Liver (tissue), 3 donors: ENCODE results near the gene SNUPN.

Experiments
- RAD21 ChIP-seq, 2 donors: IDR thresholded peaks; 2 replicates each; pipeline ENCODE4 v1.6.1; 2016; ENCODE audit warnings: antibody characterized with exemption in 2 of 2, mild to moderate bottlenecking in 2 of 2
- RXRA ChIP-seq, 2 donors: IDR thresholded peaks; 2 replicates each; pipeline ENCODE4 v1.6.1; 2017 to 2018; ENCODE audit warnings: antibody characterized with exemption in 2 of 2, mild to moderate bottlenecking in 1 of 2
- SP1 ChIP-seq: IDR thresholded peaks from 2 replicates; pipeline ENCODE4 v1.6.1; 2018; ENCODE audit warnings: antibody characterized with exemption, mild to moderate bottlenecking
- TF ChIP-seq, protein P1 (sequence below): fragments of 150-350 bp; IDR thresholded peaks from 2 replicates; pipeline ENCODE4 v1.5.1; 2017; ENCODE audit warnings: improper control_type of control experiment, low read depth, low read length; ENCODE audit not compliant: missing input control
- TF ChIP-seq, protein P2 (sequence below): IDR thresholded peaks from 2 replicates; pipeline ENCODE4 v1.6.1; 2016; ENCODE audit warnings: antibody characterized with exemption, mild to moderate bottlenecking
- donor health status: healthy.
- donor health status: healthy.

DNA sequence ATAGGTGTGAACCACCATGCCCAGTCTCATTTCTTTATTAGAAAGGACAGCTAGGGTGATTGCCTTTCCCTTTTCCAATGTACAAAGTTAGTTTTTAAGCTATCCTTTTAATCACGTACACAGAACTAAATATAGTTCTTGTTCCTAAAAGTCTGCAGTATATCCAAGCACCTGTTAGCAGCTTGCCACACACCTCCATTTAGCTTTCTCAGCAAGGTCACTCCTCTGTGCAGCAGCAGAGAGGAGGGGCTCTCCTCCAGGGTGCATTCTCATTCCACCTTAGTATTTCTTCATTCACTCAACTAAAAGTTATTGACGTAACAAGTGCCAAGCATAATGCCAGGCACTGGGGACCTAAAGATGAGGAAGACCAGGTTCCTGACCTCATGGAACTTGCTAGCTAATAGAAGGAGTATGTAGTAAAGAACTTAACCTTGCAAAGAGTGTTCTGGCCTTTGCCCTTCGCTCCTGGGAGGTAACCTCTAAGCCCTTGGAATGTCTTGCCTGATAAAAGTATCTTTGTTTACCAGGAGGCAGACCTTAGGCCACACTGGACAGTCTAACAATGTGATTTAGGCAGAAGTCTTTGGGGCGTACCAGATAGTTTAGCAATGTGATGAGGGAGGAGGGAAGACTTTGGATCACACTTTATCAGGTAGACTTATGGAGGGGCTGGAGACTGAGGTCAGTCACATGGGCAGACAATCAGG, 33.7 kb downstream of the SNUPN start:
- TF ChIP-seq, protein P1, sequence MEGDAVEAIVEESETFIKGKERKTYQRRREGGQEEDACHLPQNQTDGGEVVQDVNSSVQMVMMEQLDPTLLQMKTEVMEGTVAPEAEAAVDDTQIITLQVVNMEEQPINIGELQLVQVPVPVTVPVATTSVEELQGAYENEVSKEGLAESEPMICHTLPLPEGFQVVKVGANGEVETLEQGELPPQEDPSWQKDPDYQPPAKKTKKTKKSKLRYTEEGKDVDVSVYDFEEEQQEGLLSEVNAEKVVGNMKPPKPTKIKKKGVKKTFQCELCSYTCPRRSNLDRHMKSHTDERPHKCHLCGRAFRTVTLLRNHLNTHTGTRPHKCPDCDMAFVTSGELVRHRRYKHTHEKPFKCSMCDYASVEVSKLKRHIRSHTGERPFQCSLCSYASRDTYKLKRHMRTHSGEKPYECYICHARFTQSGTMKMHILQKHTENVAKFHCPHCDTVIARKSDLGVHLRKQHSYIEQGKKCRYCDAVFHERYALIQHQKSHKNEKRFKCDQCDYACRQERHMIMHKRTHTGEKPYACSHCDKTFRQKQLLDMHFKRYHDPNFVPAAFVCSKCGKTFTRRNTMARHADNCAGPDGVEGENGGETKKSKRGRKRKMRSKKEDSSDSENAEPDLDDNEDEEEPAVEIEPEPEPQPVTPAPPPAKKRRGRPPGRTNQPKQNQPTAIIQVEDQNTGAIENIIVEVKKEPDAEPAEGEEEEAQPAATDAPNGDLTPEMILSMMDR: no peak
- TF ChIP-seq, protein P2, sequence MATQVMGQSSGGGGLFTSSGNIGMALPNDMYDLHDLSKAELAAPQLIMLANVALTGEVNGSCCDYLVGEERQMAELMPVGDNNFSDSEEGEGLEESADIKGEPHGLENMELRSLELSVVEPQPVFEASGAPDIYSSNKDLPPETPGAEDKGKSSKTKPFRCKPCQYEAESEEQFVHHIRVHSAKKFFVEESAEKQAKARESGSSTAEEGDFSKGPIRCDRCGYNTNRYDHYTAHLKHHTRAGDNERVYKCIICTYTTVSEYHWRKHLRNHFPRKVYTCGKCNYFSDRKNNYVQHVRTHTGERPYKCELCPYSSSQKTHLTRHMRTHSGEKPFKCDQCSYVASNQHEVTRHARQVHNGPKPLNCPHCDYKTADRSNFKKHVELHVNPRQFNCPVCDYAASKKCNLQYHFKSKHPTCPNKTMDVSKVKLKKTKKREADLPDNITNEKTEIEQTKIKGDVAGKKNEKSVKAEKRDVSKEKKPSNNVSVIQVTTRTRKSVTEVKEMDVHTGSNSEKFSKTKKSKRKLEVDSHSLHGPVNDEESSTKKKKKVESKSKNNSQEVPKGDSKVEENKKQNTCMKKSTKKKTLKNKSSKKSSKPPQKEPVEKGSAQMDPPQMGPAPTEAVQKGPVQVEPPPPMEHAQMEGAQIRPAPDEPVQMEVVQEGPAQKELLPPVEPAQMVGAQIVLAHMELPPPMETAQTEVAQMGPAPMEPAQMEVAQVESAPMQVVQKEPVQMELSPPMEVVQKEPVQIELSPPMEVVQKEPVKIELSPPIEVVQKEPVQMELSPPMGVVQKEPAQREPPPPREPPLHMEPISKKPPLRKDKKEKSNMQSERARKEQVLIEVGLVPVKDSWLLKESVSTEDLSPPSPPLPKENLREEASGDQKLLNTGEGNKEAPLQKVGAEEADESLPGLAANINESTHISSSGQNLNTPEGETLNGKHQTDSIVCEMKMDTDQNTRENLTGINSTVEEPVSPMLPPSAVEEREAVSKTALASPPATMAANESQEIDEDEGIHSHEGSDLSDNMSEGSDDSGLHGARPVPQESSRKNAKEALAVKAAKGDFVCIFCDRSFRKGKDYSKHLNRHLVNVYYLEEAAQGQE: no peak
- no peak for TF ChIP-seq RXRA (IDR thresholded peaks at IDR 0.05)
- no peak for TF ChIP-seq SP1
- TF ChIP-seq RAD21 (IDR thresholded peaks at IDR 0.05): no peak
